ENCODE results near the gene TBX18. TPM values are rescaled to one million over a fixed set of nuclear protein-coding genes. Genes with fewer than 3 reads are reported as not detected.

Gene TBX18
- total RNA-seq, 1 donor, result 64.1 TPM

DNA sequence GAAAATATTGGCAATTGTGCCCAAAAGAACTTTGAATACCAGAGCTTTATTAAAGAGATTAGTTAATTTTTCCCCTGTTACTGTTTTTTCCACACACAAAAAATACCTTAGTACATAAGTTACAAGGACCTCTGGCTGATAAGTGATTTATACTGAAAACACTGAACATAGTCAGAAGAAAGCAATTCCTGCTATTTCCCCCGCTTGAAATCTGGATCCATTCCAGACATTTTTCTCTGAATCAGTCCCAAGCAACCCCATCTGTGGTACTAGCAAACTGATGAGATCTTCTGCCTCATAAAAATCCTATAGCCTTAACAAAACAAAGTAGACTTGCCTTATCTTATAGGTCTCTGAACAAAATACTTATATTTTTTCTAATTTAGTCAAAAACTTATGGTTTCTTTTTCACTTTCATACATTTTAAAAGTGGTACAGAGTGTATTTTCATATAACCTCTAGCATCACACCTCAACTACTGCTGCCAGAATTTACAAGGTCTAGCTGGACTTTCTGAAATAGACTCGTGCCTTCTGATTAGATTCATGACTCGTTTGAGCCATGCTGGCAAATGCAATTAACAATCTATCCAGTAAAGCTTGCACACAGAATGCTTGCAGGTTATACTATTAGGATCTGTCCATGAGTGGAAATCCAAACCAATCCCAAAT is 111.9 kb downstream of the TBX18 start:
- no peaks in the 10 kb centered on the region for H3K27me3 ChIP-seq (ENCODE audit: insufficient read depth, low read length)
- H4K20me1 ChIP-seq (ENCODE audit: insufficient read depth, low read length), result no peaks in the 10 kb centered on the region
- DNase-seq (ENCODE audit: insufficient read length, low spot score, missing footprints), result peak; percentile 72
- H3K9me3 ChIP-seq (ENCODE audit: low read depth, low read length), result no peaks in the 10 kb centered on the region
- TF ChIP-seq, protein P1, sequence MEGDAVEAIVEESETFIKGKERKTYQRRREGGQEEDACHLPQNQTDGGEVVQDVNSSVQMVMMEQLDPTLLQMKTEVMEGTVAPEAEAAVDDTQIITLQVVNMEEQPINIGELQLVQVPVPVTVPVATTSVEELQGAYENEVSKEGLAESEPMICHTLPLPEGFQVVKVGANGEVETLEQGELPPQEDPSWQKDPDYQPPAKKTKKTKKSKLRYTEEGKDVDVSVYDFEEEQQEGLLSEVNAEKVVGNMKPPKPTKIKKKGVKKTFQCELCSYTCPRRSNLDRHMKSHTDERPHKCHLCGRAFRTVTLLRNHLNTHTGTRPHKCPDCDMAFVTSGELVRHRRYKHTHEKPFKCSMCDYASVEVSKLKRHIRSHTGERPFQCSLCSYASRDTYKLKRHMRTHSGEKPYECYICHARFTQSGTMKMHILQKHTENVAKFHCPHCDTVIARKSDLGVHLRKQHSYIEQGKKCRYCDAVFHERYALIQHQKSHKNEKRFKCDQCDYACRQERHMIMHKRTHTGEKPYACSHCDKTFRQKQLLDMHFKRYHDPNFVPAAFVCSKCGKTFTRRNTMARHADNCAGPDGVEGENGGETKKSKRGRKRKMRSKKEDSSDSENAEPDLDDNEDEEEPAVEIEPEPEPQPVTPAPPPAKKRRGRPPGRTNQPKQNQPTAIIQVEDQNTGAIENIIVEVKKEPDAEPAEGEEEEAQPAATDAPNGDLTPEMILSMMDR (IDR thresholded peaks at IDR 0.05; ENCODE audit: extremely low read depth, low read depth, low read length), result no peak
- H3K36me3 ChIP-seq (ENCODE audit: insufficient read depth, low read length), result no peaks in the 10 kb centered on the region
- peak overlapping the region; percentile 71 for H3K27ac ChIP-seq (ENCODE audit: low read depth, low read length)
- H3K4me2 ChIP-seq (ENCODE audit: insufficient read depth, low read length), result peak overlapping the region; percentile 64
- H3K4me3 ChIP-seq (ENCODE audit: insufficient read depth, low read length), result no peak overlapping the region
- H3K4me1 ChIP-seq (ENCODE audit: insufficient read depth, low read length), result peaks cover 25% of the 10 kb centered on the region
- no peak overlapping the region for H2AFZ ChIP-seq (ENCODE audit: low read length)
- no peaks in the 10 kb centered on the region for H3K79me2 ChIP-seq (ENCODE audit: insufficient read depth, low read length)

DNA sequence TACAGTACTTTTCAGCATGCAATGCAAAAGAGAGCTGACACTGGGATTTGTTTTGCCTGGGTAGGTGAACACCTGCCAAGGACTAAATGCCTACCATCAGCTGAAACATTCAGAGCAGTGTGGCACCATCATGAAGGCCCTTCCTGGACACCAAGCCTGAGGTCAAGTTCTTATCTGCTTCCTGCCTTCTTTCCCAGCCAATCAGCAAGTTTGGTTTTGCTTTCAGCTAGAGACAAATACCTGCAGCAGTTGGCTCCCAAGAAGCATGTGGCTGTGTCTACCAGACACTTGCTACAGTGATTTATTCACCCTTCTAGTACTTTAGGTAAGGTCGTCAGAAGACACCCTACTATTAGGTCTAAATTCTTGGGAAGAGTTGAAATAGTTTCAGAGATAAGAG is 112.8 kb downstream of the TBX18 start:
- no peaks in the 10 kb centered on the region for H3K27me3 ChIP-seq (ENCODE audit: insufficient read depth, low read length)
- H3K36me3 ChIP-seq (ENCODE audit: insufficient read depth, low read length), result no peaks in the 10 kb centered on the region
- DNase-seq (ENCODE audit: insufficient read length, low spot score, missing footprints), result no peak
- peak overlapping the region; percentile 71 for H3K27ac ChIP-seq (ENCODE audit: low read depth, low read length)
- H3K4me2 ChIP-seq (ENCODE audit: insufficient read depth, low read length), result peak overlapping the region; percentile 64
- no peak overlapping the region for H3K4me3 ChIP-seq (ENCODE audit: insufficient read depth, low read length)
- no peaks in the 10 kb centered on the region for H4K20me1 ChIP-seq (ENCODE audit: insufficient read depth, low read length)
- no peaks in the 10 kb centered on the region for H3K9me3 ChIP-seq (ENCODE audit: low read depth, low read length)
- H3K79me2 ChIP-seq (ENCODE audit: insufficient read depth, low read length), result no peaks in the 10 kb centered on the region
- TF ChIP-seq, protein P1 (IDR thresholded peaks at IDR 0.05; ENCODE audit: extremely low read depth, low read depth, low read length), result no peak
- H3K4me1 ChIP-seq (ENCODE audit: insufficient read depth, low read length), result peaks cover 25% of the 10 kb centered on the region
- no peak overlapping the region for H2AFZ ChIP-seq (ENCODE audit: low read length)

DNA sequence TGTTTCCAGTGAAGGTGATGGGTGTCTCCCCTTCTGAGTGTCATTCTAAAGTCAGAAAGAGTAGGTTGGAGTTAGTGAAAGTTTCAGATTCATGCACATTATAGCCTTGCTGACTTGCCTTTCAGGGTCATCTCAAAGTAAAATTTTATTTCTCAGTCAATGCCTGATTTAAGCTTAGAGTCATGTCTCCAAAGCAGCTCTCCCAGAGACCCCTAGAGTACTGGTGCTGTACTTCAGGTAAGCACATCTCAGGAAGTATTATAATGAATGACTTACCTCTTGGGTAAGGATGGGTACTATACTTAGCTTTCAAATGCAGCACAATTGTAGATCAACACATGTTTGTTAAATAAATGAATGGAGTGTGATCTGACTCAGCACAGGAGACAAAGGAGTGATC is 116.0 kb downstream of the TBX18 start:
- H2AFZ ChIP-seq (ENCODE audit: low read length), result peak overlapping the region; percentile 27
- H4K20me1 ChIP-seq (ENCODE audit: insufficient read depth, low read length), result no peaks in the 10 kb centered on the region
- H3K27ac ChIP-seq (ENCODE audit: low read depth, low read length), result no peak overlapping the region
- no peak overlapping the region for H3K4me3 ChIP-seq (ENCODE audit: insufficient read depth, low read length)
- no peaks in the 10 kb centered on the region for H3K36me3 ChIP-seq (ENCODE audit: insufficient read depth, low read length)
- H3K79me2 ChIP-seq (ENCODE audit: insufficient read depth, low read length), result no peaks in the 10 kb centered on the region
- H3K9me3 ChIP-seq (ENCODE audit: low read depth, low read length), result no peaks in the 10 kb centered on the region
- TF ChIP-seq, protein P1 (IDR thresholded peaks at IDR 0.05; ENCODE audit: extremely low read depth, low read depth, low read length), result no peak
- H3K4me2 ChIP-seq (ENCODE audit: insufficient read depth, low read length), result no peak overlapping the region
- peaks cover 48% of the 10 kb centered on the region for H3K4me1 ChIP-seq (ENCODE audit: insufficient read depth, low read length)
- DNase-seq (ENCODE audit: insufficient read length, low spot score, missing footprints), result no peak
- H3K27me3 ChIP-seq (ENCODE audit: insufficient read depth, low read length), result no peaks in the 10 kb centered on the region

DNA sequence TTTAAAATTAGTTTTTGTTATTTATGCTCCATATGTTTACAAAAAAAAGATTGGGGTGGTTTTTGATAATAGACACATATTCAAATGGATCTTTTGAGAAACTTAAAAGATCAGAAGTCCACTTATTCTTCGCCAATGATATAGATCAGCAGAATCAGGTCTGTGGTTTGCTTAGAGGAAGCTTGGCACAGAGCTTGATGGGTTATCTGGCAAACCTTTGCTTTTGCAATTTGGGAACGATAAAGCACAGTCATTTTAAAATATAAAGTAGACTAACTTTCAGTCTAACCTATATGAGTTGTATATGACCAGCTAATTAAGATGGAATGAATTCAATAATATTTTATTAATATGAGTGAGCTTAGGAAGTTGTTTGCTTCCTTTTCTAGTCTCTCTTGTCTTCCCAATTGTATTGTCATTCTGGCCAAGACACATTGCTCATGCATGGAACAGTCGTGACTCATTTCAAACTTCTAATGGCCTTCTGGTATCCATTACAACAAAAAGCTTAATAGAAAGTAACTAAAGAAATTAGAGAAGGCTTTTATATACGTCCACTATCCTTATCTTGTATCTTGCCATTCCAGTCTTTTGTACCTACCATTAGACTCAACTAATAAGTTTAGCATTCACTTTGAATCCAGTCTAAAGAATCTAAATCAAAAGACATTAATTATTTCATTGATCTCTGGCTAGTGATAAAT is 118.7 kb downstream of the TBX18 start:
- TF ChIP-seq, protein P1 (IDR thresholded peaks at IDR 0.05; ENCODE audit: extremely low read depth, low read depth, low read length), result no peak
- no peaks in the 10 kb centered on the region for H4K20me1 ChIP-seq (ENCODE audit: insufficient read depth, low read length)
- no peak overlapping the region for H3K4me3 ChIP-seq (ENCODE audit: insufficient read depth, low read length)
- peak overlapping the region; percentile 49 for H3K4me2 ChIP-seq (ENCODE audit: insufficient read depth, low read length)
- H3K27me3 ChIP-seq (ENCODE audit: insufficient read depth, low read length), result no peaks in the 10 kb centered on the region
- no peaks in the 10 kb centered on the region for H3K9me3 ChIP-seq (ENCODE audit: low read depth, low read length)
- DNase-seq (ENCODE audit: insufficient read length, low spot score, missing footprints), result no peak
- no peaks in the 10 kb centered on the region for H3K79me2 ChIP-seq (ENCODE audit: insufficient read depth, low read length)
- H2AFZ ChIP-seq (ENCODE audit: low read length), result no peak overlapping the region
- no peaks in the 10 kb centered on the region for H3K36me3 ChIP-seq (ENCODE audit: insufficient read depth, low read length)
- H3K27ac ChIP-seq (ENCODE audit: low read depth, low read length), result peak overlapping the region; percentile 57
- H3K4me1 ChIP-seq (ENCODE audit: insufficient read depth, low read length), result peaks cover 28% of the 10 kb centered on the region

Measured in osteoblast (primary cell).